B cell (primary cell): Measurements from ENCODE around the gene EGLN1.

ENCODE experiments used
- EZH2 ChIP-seq: IDR thresholded peaks from 2 replicates; pipeline ENCODE4 v1.6.1; 2012; ENCODE audit warnings: borderline replicate concordance, low read depth, mild to moderate bottlenecking, moderate library complexity, low read length; ENCODE audit not compliant: insufficient read depth, poor library complexity, severe bottlenecking
- TF ChIP-seq, protein P1 (sequence below): fragments of 200-600 bp; IDR thresholded peaks from one replicate; pipeline ENCODE4 v1.8.0; 2022; ENCODE audit warnings: antibody characterized with exemption, mild to moderate bottlenecking

DNA sequence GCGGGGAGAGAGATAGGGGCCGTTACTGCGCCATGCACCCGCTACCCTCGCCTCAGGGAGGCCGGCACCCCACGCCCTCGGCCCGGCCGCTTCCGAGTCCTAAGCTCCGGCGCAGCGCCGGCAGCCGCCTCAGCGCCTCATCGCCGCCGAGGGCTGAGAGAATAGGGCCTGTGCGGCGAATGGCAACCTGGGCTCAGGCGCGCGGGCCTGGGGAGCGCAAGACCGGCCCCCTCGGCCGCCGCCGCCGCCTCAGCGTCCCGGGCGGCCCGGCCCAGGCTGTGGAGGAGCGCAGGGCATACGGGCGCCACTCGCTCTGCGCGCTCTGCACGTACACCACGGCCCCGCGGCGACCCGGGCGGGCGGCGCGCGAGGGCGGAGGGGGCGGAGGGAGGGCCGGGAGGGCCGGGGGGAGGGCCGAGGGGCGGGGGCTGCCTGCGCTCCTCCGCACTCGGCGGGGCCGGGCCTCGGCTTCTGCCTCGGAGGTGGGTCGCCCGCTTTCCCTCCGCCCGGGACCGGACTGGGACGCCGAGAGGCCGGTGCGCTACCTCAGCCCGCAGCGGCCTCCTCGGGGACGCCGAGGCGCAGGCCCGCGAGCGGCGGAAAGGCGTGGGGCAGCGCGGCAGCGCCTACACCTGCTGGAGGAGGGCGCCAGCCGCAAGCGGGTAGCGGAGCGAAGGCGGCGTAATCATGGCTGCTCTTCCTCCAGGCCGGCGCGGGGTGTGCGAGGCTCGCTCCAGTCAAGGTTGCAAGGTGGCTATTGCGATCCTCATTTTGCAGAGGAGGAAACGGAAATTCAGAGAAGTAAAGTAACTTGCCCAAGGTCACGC is at the start of gene EGLN1:
- TF ChIP-seq, protein P1, sequence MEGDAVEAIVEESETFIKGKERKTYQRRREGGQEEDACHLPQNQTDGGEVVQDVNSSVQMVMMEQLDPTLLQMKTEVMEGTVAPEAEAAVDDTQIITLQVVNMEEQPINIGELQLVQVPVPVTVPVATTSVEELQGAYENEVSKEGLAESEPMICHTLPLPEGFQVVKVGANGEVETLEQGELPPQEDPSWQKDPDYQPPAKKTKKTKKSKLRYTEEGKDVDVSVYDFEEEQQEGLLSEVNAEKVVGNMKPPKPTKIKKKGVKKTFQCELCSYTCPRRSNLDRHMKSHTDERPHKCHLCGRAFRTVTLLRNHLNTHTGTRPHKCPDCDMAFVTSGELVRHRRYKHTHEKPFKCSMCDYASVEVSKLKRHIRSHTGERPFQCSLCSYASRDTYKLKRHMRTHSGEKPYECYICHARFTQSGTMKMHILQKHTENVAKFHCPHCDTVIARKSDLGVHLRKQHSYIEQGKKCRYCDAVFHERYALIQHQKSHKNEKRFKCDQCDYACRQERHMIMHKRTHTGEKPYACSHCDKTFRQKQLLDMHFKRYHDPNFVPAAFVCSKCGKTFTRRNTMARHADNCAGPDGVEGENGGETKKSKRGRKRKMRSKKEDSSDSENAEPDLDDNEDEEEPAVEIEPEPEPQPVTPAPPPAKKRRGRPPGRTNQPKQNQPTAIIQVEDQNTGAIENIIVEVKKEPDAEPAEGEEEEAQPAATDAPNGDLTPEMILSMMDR, result peak; percentile 25
- no peak for TF ChIP-seq EZH2
